ENCODE data around the gene FBP1. TPM values are rescaled to one million over a fixed set of nuclear protein-coding genes. Genes with fewer than 3 reads are reported as not detected.
A peak's percentile ranks its signal among the peaks of the same experiment; 100 is the strongest.

The FBP1 gene
- total RNA-seq, result not detected in 2 replicates
- long read RNA-seq, result 0 reads

GRCh38 chr9:94639061-94639998, at the start of gene FBP1:
Gene FBP1 (minus strand): TSS chr9:94639518. CDS start chr9:94639310, 208 bp downstream.
- no peaks in the 10 kb centered on the region for H3K9me3 Mint-ChIP-seq (ENCODE audit: unreplicated experiment)
- peaks cover 30% of the 10 kb centered on the region for H3K27me3 Mint-ChIP-seq (ENCODE audit: unreplicated experiment)
- no peaks in the 10 kb centered on the region for H3K36me3 Mint-ChIP-seq (ENCODE audit: unreplicated experiment)
- H3K4me3 Mint-ChIP-seq (ENCODE audit: unreplicated experiment), result peak within 1 kb of the TSS; percentile 77
- no peak within 1 kb of the TSS for H3K27ac Mint-ChIP-seq (ENCODE audit: unreplicated experiment)
- DNase-seq (ENCODE audit: extremely low spot score, unreplicated experiment), result no peak
- TF ChIP-seq CTCF (IDR thresholded peaks at IDR 0.05), result no peak
- H3K4me1 Mint-ChIP-seq (ENCODE audit: unreplicated experiment), result peaks cover 10% of the 10 kb centered on the region

DNA sequence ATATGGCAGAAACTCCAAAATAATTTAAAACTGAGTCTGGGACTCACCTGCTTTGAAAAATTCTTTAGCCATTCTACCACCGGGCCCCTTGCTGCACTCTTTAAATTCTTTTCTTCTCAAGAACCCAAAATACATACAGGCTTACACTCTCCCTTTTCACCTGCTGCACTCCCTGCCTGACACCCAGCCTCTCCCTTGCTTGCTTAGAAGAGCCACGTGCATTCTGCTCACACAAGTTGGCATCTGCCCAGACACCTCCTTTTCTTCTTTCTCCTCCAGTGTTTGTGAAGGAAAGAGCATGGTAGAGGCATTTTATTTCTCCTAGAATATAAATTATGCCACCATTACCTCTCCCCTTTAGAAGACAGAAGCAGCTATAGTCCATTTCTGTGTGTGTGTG, 48.1 kb upstream of the FBP1 start:
- Mint-ChIP-seq H3K9me3 (ENCODE audit: unreplicated experiment) (no peaks in the 10 kb centered on the region), H3K4me3 (ENCODE audit: unreplicated experiment) (no peak overlapping the region), H3K27ac (ENCODE audit: unreplicated experiment) (no peak overlapping the region), H3K27me3 (ENCODE audit: unreplicated experiment) (peaks cover 13% of the 10 kb centered on the region), H3K36me3 (ENCODE audit: unreplicated experiment) (no peaks in the 10 kb centered on the region), H3K4me1 (ENCODE audit: unreplicated experiment) (no peaks in the 10 kb centered on the region)
- no peak for DNase-seq (ENCODE audit: extremely low spot score, unreplicated experiment)
- no peak for TF ChIP-seq CTCF (IDR thresholded peaks at IDR 0.05)

GRCh38 chr9:94685359-94685758, 46.0 kb upstream of the FBP1 start:
- H3K36me3 Mint-ChIP-seq (ENCODE audit: unreplicated experiment), result no peaks in the 10 kb centered on the region
- no peak overlapping the region for H3K4me3 Mint-ChIP-seq (ENCODE audit: unreplicated experiment)
- peaks cover 9% of the 10 kb centered on the region for H3K27me3 Mint-ChIP-seq (ENCODE audit: unreplicated experiment)
- no peak overlapping the region for H3K27ac Mint-ChIP-seq (ENCODE audit: unreplicated experiment)
- TF ChIP-seq CTCF (IDR thresholded peaks at IDR 0.05), result no peak
- H3K9me3 Mint-ChIP-seq (ENCODE audit: unreplicated experiment), result no peaks in the 10 kb centered on the region
- peaks cover 6% of the 10 kb centered on the region for H3K4me1 Mint-ChIP-seq (ENCODE audit: unreplicated experiment)
- DNase-seq (ENCODE audit: extremely low spot score, unreplicated experiment), result no peak

DNA sequence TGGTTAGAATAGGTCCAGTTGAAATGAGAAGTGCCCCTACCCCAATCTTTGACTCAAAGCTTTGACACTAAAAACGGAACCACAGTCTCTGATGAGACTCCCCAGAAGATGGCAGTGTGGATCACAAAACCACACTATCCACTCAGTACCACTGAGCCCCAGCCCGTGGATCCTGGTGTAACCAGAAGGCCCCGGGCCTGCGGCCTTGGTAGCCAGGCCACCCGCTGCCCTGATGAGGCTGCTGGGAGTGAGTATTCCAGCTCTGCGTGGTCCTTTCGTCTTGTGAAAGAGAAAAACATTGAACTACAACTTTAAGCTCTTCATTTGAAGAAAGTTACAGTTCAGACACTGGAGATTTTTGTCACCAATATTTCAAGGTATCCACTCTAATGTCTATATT, 42.2 kb upstream of the FBP1 start:
- Mint-ChIP-seq H3K4me3 (ENCODE audit: unreplicated experiment) (no peak overlapping the region), H3K27me3 (ENCODE audit: unreplicated experiment) (peaks cover 3% of the 10 kb centered on the region), H3K36me3 (ENCODE audit: unreplicated experiment) (no peaks in the 10 kb centered on the region), H3K27ac (ENCODE audit: unreplicated experiment) (peak overlapping the region; percentile 33), H3K9me3 (ENCODE audit: unreplicated experiment) (no peaks in the 10 kb centered on the region), H3K4me1 (ENCODE audit: unreplicated experiment) (peaks cover 7% of the 10 kb centered on the region)
- TF ChIP-seq CTCF (IDR thresholded peaks at IDR 0.05), result peak; percentile 91
- DNase-seq (ENCODE audit: extremely low spot score, unreplicated experiment), result peak; percentile 91

DNA sequence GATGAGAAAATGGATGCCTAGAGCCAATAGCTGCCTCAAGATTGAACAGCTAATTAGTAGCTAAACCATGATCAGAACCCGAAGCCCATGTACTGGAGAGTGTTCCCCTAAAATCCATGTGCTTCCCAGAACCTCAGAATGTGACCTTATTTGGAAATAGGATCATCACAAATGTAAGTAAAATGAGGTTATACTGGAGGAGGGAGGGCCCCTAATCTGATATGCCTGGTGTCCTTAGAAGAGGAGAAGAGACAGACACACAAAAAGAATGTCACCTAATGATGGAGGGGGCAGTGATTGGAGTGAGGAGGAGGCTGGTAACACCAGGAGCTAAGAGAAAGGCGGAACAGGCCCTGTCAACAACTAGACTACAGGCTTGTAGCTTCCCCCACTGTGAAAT, 41.3 kb upstream of the FBP1 start:
- DNase-seq (ENCODE audit: extremely low spot score, unreplicated experiment), result no peak
- H3K4me3 Mint-ChIP-seq (ENCODE audit: unreplicated experiment), result no peak overlapping the region
- H3K36me3 Mint-ChIP-seq (ENCODE audit: unreplicated experiment), result no peaks in the 10 kb centered on the region
- TF ChIP-seq CTCF (IDR thresholded peaks at IDR 0.05), result no peak
- no peak overlapping the region for H3K27ac Mint-ChIP-seq (ENCODE audit: unreplicated experiment)
- no peaks in the 10 kb centered on the region for H3K9me3 Mint-ChIP-seq (ENCODE audit: unreplicated experiment)
- H3K4me1 Mint-ChIP-seq (ENCODE audit: unreplicated experiment), result peaks cover 14% of the 10 kb centered on the region
- H3K27me3 Mint-ChIP-seq (ENCODE audit: unreplicated experiment), result peaks cover 3% of the 10 kb centered on the region
